SU-DHL-6 (cell line): ENCODE data around the gene ACBD6.

Experiments
- H2AFZ ChIP-seq: fragments of 200-600 bp; sonication (generic); 2 replicates; pipeline ENCODE4 v1.6.1; 2014; ENCODE audit warnings: low read depth, mild to moderate bottlenecking, moderate library complexity, mixed read lengths, antibody characterized with exemption, low read length; ENCODE audit not compliant: severe bottlenecking
- H3F3A ChIP-seq: fragments of 200-600 bp; shearing (Covaris generic); 2 replicates; pipeline ENCODE4 v1.6.0; 2016; ENCODE audit warnings: antibody characterized with exemption, mild to moderate bottlenecking; ENCODE audit not compliant: insufficient read depth
- H3K27ac ChIP-seq: fragments of 200-600 bp; sonication (generic); 2 replicates; pipeline ENCODE4 v1.5.1; 2016; ENCODE audit warnings: low read depth, mild to moderate bottlenecking, low read length, moderate library complexity, mixed read lengths
- H3K27me3 ChIP-seq: fragments of 200-600 bp; sonication (generic), shearing (Covaris generic); 2 replicates; pipeline ENCODE4 v1.6.0; 2014; ENCODE audit warnings: mild to moderate bottlenecking, low read length
- H3K36me3 ChIP-seq: fragments of 200-600 bp; sonication (generic); 2 replicates; pipeline ENCODE4 v1.6.1; 2014; ENCODE audit warnings: mild to moderate bottlenecking, low read length, mixed read lengths
- H3K4me2 ChIP-seq: fragments of 300-600, 200-600 bp; shearing (Covaris generic), sonication (generic); 2 replicates; pipeline ENCODE4 v1.6.0; 2014; ENCODE audit warnings: low read length, low read depth, mild to moderate bottlenecking; ENCODE audit not compliant: poor library complexity, severe bottlenecking
- H3K4me3 ChIP-seq: fragments of 200-600 bp; sonication (generic); 2 replicates; pipeline ENCODE4 v1.5.1; 2014; ENCODE audit warnings: antibody characterized with exemption, low read length, mild to moderate bottlenecking, mixed read lengths; ENCODE audit not compliant: insufficient read depth, poor library complexity, severe bottlenecking
- H3K79me2 ChIP-seq: fragments of 200-600 bp; sonication (generic); 2 replicates; pipeline ENCODE4 v1.6.1; 2014; ENCODE audit warnings: mild to moderate bottlenecking, low read length, moderate library complexity; ENCODE audit not compliant: insufficient read depth
- H3K9ac ChIP-seq: fragments of 200-600 bp; sonication (generic); 2 replicates; pipeline ENCODE4 v1.7.0; 2014; ENCODE audit warnings: mild to moderate bottlenecking, low read length
- H3K9me2 ChIP-seq: fragments of 200-600 bp; sonication (generic); replicated peaks from 2 replicates; pipeline ENCODE4 v1.6.1; 2014; ENCODE audit warnings: low read length; ENCODE audit not compliant: insufficient read depth
- H3K9me3 ChIP-seq: fragments of 200-600 bp; sonication (generic); 2 replicates; pipeline ENCODE4 v1.6.1; 2014; ENCODE audit warnings: low read length, mixed read lengths; ENCODE audit not compliant: insufficient read depth
- H4K20me1 ChIP-seq: fragments of 200-600 bp; sonication (generic); 2 replicates; pipeline ENCODE4 v1.6.1; 2014; ENCODE audit warnings: low read depth, mild to moderate bottlenecking, antibody characterized with exemption, low read length, moderate library complexity, mixed read lengths
- CTCF ChIP-seq: fragments of 200-600 bp; sonication (generic); IDR thresholded peaks from one replicate; pipeline ENCODE4 v1.5.1; 2017; ENCODE audit warnings: antibody characterized with exemption, mild to moderate bottlenecking, low read length, moderate library complexity; ENCODE audit not compliant: insufficient read depth, poor library complexity, severe bottlenecking
- EZH2phosphoT487 ChIP-seq: fragments of 200-600 bp; sonication (generic), shearing (Covaris generic); conservative IDR thresholded peaks from 2 replicates; pipeline ENCODE4 v1.6.1; 2018; ENCODE audit warnings: mild to moderate bottlenecking, antibody characterized with exemption, low read length, moderate library complexity, mixed read lengths

Gene ACBD6

GRCh38 chr1:180402551-180402950, 99.8 kb downstream of the ACBD6 start:
- no peak overlapping the region for H3K27ac ChIP-seq
- no peak overlapping the region for H3K4me2 ChIP-seq
- H3K79me2 ChIP-seq: no peaks in the 10 kb centered on the region; the same call in 1 of the 2 replicates
- H3K9me2 ChIP-seq: no peaks in the 10 kb centered on the region
- H3K27me3 ChIP-seq: no peaks in the 10 kb centered on the region
- TF ChIP-seq EZH2phosphoT487: no peak
- TF ChIP-seq CTCF: no peak
- no peak overlapping the region for H3K9ac ChIP-seq
- H3K36me3 ChIP-seq: no peaks in the 10 kb centered on the region
- H4K20me1 ChIP-seq: no peaks in the 10 kb centered on the region
- H3K9me3 ChIP-seq: no peaks in the 10 kb centered on the region
- H3K4me3 ChIP-seq: no peak overlapping the region
- no peak overlapping the region for H2AFZ ChIP-seq
- no peaks in the 10 kb centered on the region for H3F3A ChIP-seq

GRCh38 chr1:180402001-180402400, 100.4 kb downstream of the ACBD6 start:
- H2AFZ ChIP-seq: no peak overlapping the region
- no peaks in the 10 kb centered on the region for H3K9me2 ChIP-seq
- no peaks in the 10 kb centered on the region; the same call in 1 of the 2 replicates for H3K79me2 ChIP-seq
- H3K9me3 ChIP-seq: no peaks in the 10 kb centered on the region
- H3K27ac ChIP-seq: no peak overlapping the region
- H3K4me3 ChIP-seq: no peak overlapping the region
- no peak for TF ChIP-seq EZH2phosphoT487
- TF ChIP-seq CTCF: no peak
- H3K9ac ChIP-seq: no peak overlapping the region
- H4K20me1 ChIP-seq: no peaks in the 10 kb centered on the region
- no peaks in the 10 kb centered on the region for H3K27me3 ChIP-seq
- H3K36me3 ChIP-seq: 0 out of 2 replicates have a peak, but pooled peaks cover 1% of the 10 kb centered on the region
- no peak overlapping the region for H3K4me2 ChIP-seq
- H3F3A ChIP-seq: no peaks in the 10 kb centered on the region

GRCh38 chr1:180397175-180397574, 105.2 kb downstream of the ACBD6 start:
- H3K79me2 ChIP-seq: 0 out of 2 replicates have a peak, but pooled peaks cover 9% of the 10 kb centered on the region
- no peak overlapping the region for H2AFZ ChIP-seq
- no peak overlapping the region for H3K27ac ChIP-seq
- H3K9me3 ChIP-seq: no peaks in the 10 kb centered on the region
- TF ChIP-seq EZH2phosphoT487 (no peak), CTCF (no peak)
- H3K9me2 ChIP-seq: no peaks in the 10 kb centered on the region
- H3K36me3 ChIP-seq: peaks cover 26% of the 10 kb centered on the region
- no peak overlapping the region for H3K9ac ChIP-seq
- H4K20me1 ChIP-seq: no peaks in the 10 kb centered on the region
- no peak overlapping the region for H3K4me3 ChIP-seq
- H3K4me2 ChIP-seq: no peak overlapping the region
- no peaks in the 10 kb centered on the region for H3F3A ChIP-seq
- no peaks in the 10 kb centered on the region for H3K27me3 ChIP-seq
